ENCODE results near the gene TMED6. TPM values are rescaled to one million over a fixed set of nuclear protein-coding genes. Genes with fewer than 3 reads are reported as not detected.

TMED6 gene
- total RNA-seq, 2 donors from 2014 or later = 0.53 to 0.66 TPM

- Histone ChIP-seq H3K4me3 (ENCODE audit: low read length) (no peak overlapping the region), H3K36me3 (ENCODE audit: control insufficient read depth, insufficient read depth, low read length) (peaks cover 84% of the 10 kb centered on the region), H3K27ac (ENCODE audit: low read depth, low read length) (no peak overlapping the region), H3K27me3 (ENCODE audit: control insufficient read depth, insufficient read depth, low read length, poor library complexity, severe bottlenecking) (no peaks in the 10 kb centered on the region), H3K9me3 (ENCODE audit: control insufficient read depth, low read length) (no peaks in the 10 kb centered on the region), H3K9ac (ENCODE audit: extremely low read depth, low read length, poor library complexity, severe bottlenecking) (no peak overlapping the region), H3K4me1 (ENCODE audit: control insufficient read depth, insufficient read depth, low read length) (no peaks in the 10 kb centered on the region)
- no peak overlapping the region for H3K27ac Mint-ChIP-seq
- peaks cover 8% of the 10 kb centered on the region for H3K4me1 Mint-ChIP-seq
- H3K36me3 Mint-ChIP-seq (ENCODE audit: low read depth) = peaks cover 81% of the 10 kb centered on the region
- H3K9me3 Mint-ChIP-seq = no peaks in the 10 kb centered on the region
- no peak for TF ChIP-seq CTCF (conservative IDR thresholded peaks at IDR 0.05)
- no peak for DNase-seq
- 90 to 94% methylated on average over 5 to 14 of the region's 14 CpGs for WGBS, 2 experiments (ENCODE audit: insufficient coverage in 1 of 2, insufficient read length in 1 of 2)
- H3K4me3 Mint-ChIP-seq = no peak overlapping the region
- no peaks in the 10 kb centered on the region for H3K27me3 Mint-ChIP-seq (ENCODE audit: insufficient read depth)
Observed at GRCh38 chr16:69323415-69323814, 28.2 kb downstream of the TMED6 start.

- TF ChIP-seq CTCF (conservative IDR thresholded peaks at IDR 0.05) = no peak
- WGBS, 2 experiments (ENCODE audit: insufficient coverage in 1 of 2, insufficient read length in 1 of 2) = 92 to 93% methylated on average over 7 of the region's 7 CpGs
- peaks cover 81% of the 10 kb centered on the region for H3K36me3 Mint-ChIP-seq (ENCODE audit: low read depth)
- no peaks in the 10 kb centered on the region for H3K27me3 Mint-ChIP-seq (ENCODE audit: insufficient read depth)
- H3K27ac Mint-ChIP-seq = no peak overlapping the region
- no peaks in the 10 kb centered on the region for H3K9me3 ChIP-seq (ENCODE audit: control insufficient read depth, low read length)
- H3K4me3 Mint-ChIP-seq = no peak overlapping the region
- H3K4me3 ChIP-seq (ENCODE audit: low read length) = no peak overlapping the region
- DNase-seq = no peak
- H3K27me3 ChIP-seq (ENCODE audit: control insufficient read depth, insufficient read depth, low read length, poor library complexity, severe bottlenecking) = no peaks in the 10 kb centered on the region
- no peaks in the 10 kb centered on the region for H3K4me1 ChIP-seq (ENCODE audit: control insufficient read depth, insufficient read depth, low read length)
- no peak overlapping the region for H3K27ac ChIP-seq (ENCODE audit: low read depth, low read length)
- H3K36me3 ChIP-seq (ENCODE audit: control insufficient read depth, insufficient read depth, low read length) = peaks cover 78% of the 10 kb centered on the region
- H3K9me3 Mint-ChIP-seq = no peaks in the 10 kb centered on the region
- H3K9ac ChIP-seq (ENCODE audit: extremely low read depth, low read length, poor library complexity, severe bottlenecking) = no peak overlapping the region
- H3K4me1 Mint-ChIP-seq = peaks cover 5% of the 10 kb centered on the region
Observed at GRCh38 chr16:69322343-69322742, 29.2 kb downstream of the TMED6 start.

- no peak for TF ChIP-seq CTCF (conservative IDR thresholded peaks at IDR 0.05)
- peaks cover 79% of the 10 kb centered on the region for H3K36me3 ChIP-seq (ENCODE audit: control insufficient read depth, insufficient read depth, low read length)
Observed at GRCh38 chr16:69321080-69321479, 30.5 kb downstream of the TMED6 start.

More at GRCh38 chr16:69321080-69321479, 30.5 kb downstream of the TMED6 start:
- H3K9me3 Mint-ChIP-seq = no peaks in the 10 kb centered on the region
- Histone ChIP-seq H3K9ac (ENCODE audit: extremely low read depth, low read length, poor library complexity, severe bottlenecking) (no peak overlapping the region), H3K4me3 (ENCODE audit: low read length) (no peak overlapping the region), H3K27ac (ENCODE audit: low read depth, low read length) (no peak overlapping the region), H3K9me3 (ENCODE audit: control insufficient read depth, low read length) (no peaks in the 10 kb centered on the region), H3K4me1 (ENCODE audit: control insufficient read depth, insufficient read depth, low read length) (no peaks in the 10 kb centered on the region), H3K27me3 (ENCODE audit: control insufficient read depth, insufficient read depth, low read length, poor library complexity, severe bottlenecking) (no peaks in the 10 kb centered on the region)
- H3K27me3 Mint-ChIP-seq (ENCODE audit: insufficient read depth) = no peaks in the 10 kb centered on the region
- H3K27ac Mint-ChIP-seq = peak overlapping the region; percentile 48
- DNase-seq = no peak
- 94 to 96% methylated on average over 22 of the region's 22 CpGs for WGBS, 2 experiments (ENCODE audit: insufficient coverage in 1 of 2, insufficient read length in 1 of 2)
- peaks cover 79% of the 10 kb centered on the region for H3K36me3 Mint-ChIP-seq (ENCODE audit: low read depth)
- no peak overlapping the region for H3K4me3 Mint-ChIP-seq
- H3K4me1 Mint-ChIP-seq = peaks cover 1% of the 10 kb centered on the region

Measured in endodermal cell (in vitro differentiated cells).